NCI-H2196 (cell line): Measurements from ENCODE around the gene FARS2.

Experiments used
- DNase-seq: peaks from one replicate; lab custom pipeline; 2025; ENCODE audit not compliant: unreplicated experiment; lab: John Stamatoyannopoulos, UW

Gene FARS2

GRCh38 chr6:5248302-5249098 is 12.8 kb upstream of the FARS2 start:
- DNase-seq: no peak

GRCh38 chr6:5249451-5250122 is 11.7 kb upstream of the FARS2 start:
- DNase-seq: no peak

GRCh38 chr6:5250451-5250850 is 10.9 kb upstream of the FARS2 start:
- DNase-seq: no peak

GRCh38 chr6:5250911-5251310 is 10.4 kb upstream of the FARS2 start:
- no peak for DNase-seq

GRCh38 chr6:5256952-5257351 is 4.4 kb upstream of the FARS2 start:
- no peak for DNase-seq

- no peak for DNase-seq
These were observed 3.9 kb upstream of the FARS2 start for GRCh38 chr6:5257400-5257799.

GRCh38 chr6:5259428-5259827 is 1.9 kb upstream of the FARS2 start:
- no peak for DNase-seq

- peak; percentile 65 for DNase-seq
These were observed 1.1 kb upstream of the FARS2 start for GRCh38 chr6:5260111-5260620.

- peak; percentile 45 for DNase-seq
These were observed 314 bp downstream of the FARS2 start for GRCh38 chr6:5261545-5262109.

- no peak for DNase-seq
These were observed 5.1 kb downstream of the FARS2 start for GRCh38 chr6:5266423-5266822.

GRCh38 chr6:5270093-5270680 is 8.9 kb downstream of the FARS2 start:
- no peak for DNase-seq

- no peak for DNase-seq
These were observed 10.6 kb downstream of the FARS2 start for GRCh38 chr6:5271926-5272325.

GRCh38 chr6:5274231-5274630 is 12.9 kb downstream of the FARS2 start:
- DNase-seq: no peak

GRCh38 chr6:5275497-5275896 is 14.2 kb downstream of the FARS2 start:
- no peak for DNase-seq

GRCh38 chr6:5276581-5276980 is 15.3 kb downstream of the FARS2 start:
- no peak for DNase-seq

GRCh38 chr6:5277589-5277988 is 16.3 kb downstream of the FARS2 start:
- no peak for DNase-seq

GRCh38 chr6:5278047-5278446 is 16.7 kb downstream of the FARS2 start:
- no peak for DNase-seq

GRCh38 chr6:5278565-5279120 is 17.3 kb downstream of the FARS2 start:
- DNase-seq: no peak

GRCh38 chr6:5279891-5280338 is 18.6 kb downstream of the FARS2 start:
- DNase-seq: no peak

- DNase-seq: no peak
These were observed 19.6 kb downstream of the FARS2 start for GRCh38 chr6:5280920-5281319.

- DNase-seq: no peak
These were observed 20.9 kb downstream of the FARS2 start for GRCh38 chr6:5282191-5282623.
